Heart left ventricle (tissue), 16 donors: ENCODE data around the gene ASMTL. TPM values are rescaled to one million over a fixed set of nuclear protein-coding genes. Genes with fewer than 3 reads are reported as not detected.

Experiments
- ATAC-seq, 4 donors: fragments of 200-7000 bp; cut with Tn5 transposase; one replicate each; pipeline ENCODE4 v1.9.1; 2020 to 2022; ENCODE audit warnings: moderate library complexity in 4 of 4, mild to moderate bottlenecking in 3 of 4, moderate number of reproducible peaks in 1 of 4
- DNase-seq, 5 donors: peaks; one replicate each; pipeline ENCODE4 v3.0.0-alpha.2; 2020
- H3K27ac ChIP-seq, 12 donors: fragments of 200-600 bp; sonication (generic) in 4 of 12; one replicate each; pipeline versions ENCODE4 v1.5.0 to v1.8.0; 2016 to 2022; ENCODE audit warnings: mild to moderate bottlenecking in 2 of 12
- H3K27me3 ChIP-seq, 9 donors: fragments of 200-600 bp; sonication (generic) in 2 of 9; one replicate each; pipeline versions ENCODE4 v1.5.1 to v1.8.0; 2016 to 2022; ENCODE audit warnings: mild to moderate bottlenecking in 3 of 9
- H3K36me3 ChIP-seq, 9 donors: fragments of 200-600 bp; sonication (generic) in 2 of 9; one replicate each; pipeline versions ENCODE4 v1.5.0 to v1.8.0; 2018 to 2022; ENCODE audit warnings: mild to moderate bottlenecking in 2 of 9
- H3K4me1 ChIP-seq, 12 donors: fragments of 200-600 bp; sonication (generic) in 4 of 12; one replicate each; pipeline versions ENCODE4 v1.5.0 to v1.8.0; 2016 to 2022; ENCODE audit warnings: mild to moderate bottlenecking in 3 of 12
- H3K4me3 ChIP-seq, 12 donors: fragments of 200-600 bp; sonication (generic) in 4 of 12; one replicate each; pipeline versions ENCODE4 v1.5.0 to v1.8.0; 2017 to 2022; ENCODE audit warnings: mild to moderate bottlenecking in 9 of 12, moderate library complexity in 4 of 12
- H3K9me3 ChIP-seq, 12 donors: fragments of 200-600 bp; sonication (generic) in 4 of 12; one replicate each; pipeline versions ENCODE4 v1.5.0 to v1.8.0; 2016 to 2022; ENCODE audit warnings: mild to moderate bottlenecking in 1 of 12
- CTCF ChIP-seq, 12 donors: fragments of 200-600 bp; sonication (generic) in 4 of 12; IDR thresholded peaks; one replicate each; pipeline versions ENCODE4 v1.5.0 to v1.8.0; 2018 to 2022; ENCODE audit warnings: antibody characterized with exemption in 12 of 12, mild to moderate bottlenecking in 5 of 12
- POLR2A ChIP-seq, 2 donors: fragments of 450-650 bp; IDR thresholded peaks; one replicate each; pipeline ENCODE4 v1.6.1; 2017; ENCODE audit warnings: antibody characterized with exemption in 2 of 2, mild to moderate bottlenecking in 2 of 2, moderate library complexity in 2 of 2
- WGBS, 4 donors: extraction: QIAGEN DNeasy Blood & Tissue Kit in 2 of 4; methylation state at CpG; one replicate each; pipeline versions ENCODE4 v1.1.5 to v1.1.7; 2013 to 2018; 5-methylcytosine and 5-hydroxymethylcytosine counted together
- intact Hi-C, 10 donors: fragments of 100-400 bp; cut with DNase I; formaldehyde crosslinking; loops; one replicate each; pipeline versions ENCODE4 v1.11.1 to v1.14.2; 2022
- polyA plus RNA-seq, 2 donors: library from polyadenylated mRNA; stranded (reverse); fragments of 200-250 nt; gene quantifications; one replicate each; pipeline ENCODE4 v1.2.3, GENCODE V29; 2013
- total RNA-seq, 9 donors: library from RNA; depleted of rRNA in 2 of 9; stranded (reverse); fragments of >200 nt in 2 of 9; fragmentation: NEBNext Ultra II Directional in 3 of 9; extraction: Animal tissue kit (Norgen Biotek cat#: 25700) in 3 of 9; gene quantifications; one replicate each; pipeline versions ENCODE4 v1.1.0 to v1.2.4, GENCODE V29; 2016 to 2023
- donor health status: ischemic (EF 13 %, LVEDD 7.1; RV severe dilation, severe dysfunction).
- donor health status: healthy with polysubstance abuse.
- donor health status: DM: no; HTN: yes; CAD: no.
- donor health status: DM: no; HTN: no; CAD: no.
- donor health status: ischemic (EF 25% LVEDD 6.9; RV normal size, moderate dysfunction).
- donor health status: ischemic (EF 25% LVEDD 5.7; RV mildly dilated, moderate dysfunction).
- donor health status: healthy.
- donor health status: DM: yes; HTN: yes; CAD: no.
- donor health status: ischemic (EF 35%, LVEDD 5.7; RV mildly dilated, moderate dysfunction).
- donor health status: nonischemic (EF 11% LVEDD 7.7; RV severe dilation, severe dysfunction).
- donor health status: DM: yes; HTN: yes; CAD: no.
- donor health status: PGD.
- donor health status: ischemic (EF 29% LVEDD 5.4; RV normal size, mild dysfunction).
- donor health status: nonischemic (EF 23%, LVEDD 6.1; RV moderate dilation, normal function).

The ASMTL gene
- total and polyA plus RNA-seq, 11 donors: 20.2 to 44.6 (median 29.1) TPM

- H3K27ac ChIP-seq: peak overlapping the region in 2 of 12 donors; percentile 2 to 44
- TF ChIP-seq CTCF (IDR thresholded peaks at IDR 0.05): no peak
- TF ChIP-seq POLR2A (IDR thresholded peaks at IDR 0.05): no peak
- H3K4me3 ChIP-seq: no peak overlapping the region
- WGBS, 4 donors: 89 to 93% (median 92%) methylated on average over 43 of the region's 43 CpGs
- ATAC-seq (no peak), DNase-seq (peak in 2 of 5 donors; percentile 28 to 57)
- H3K36me3 ChIP-seq: peaks cover 2 to 82% (median 75%) of the 10 kb centered on the region in 9 donors
- intact Hi-C loops: no loop called here
- no peaks in the 10 kb centered on the region for H3K9me3 ChIP-seq
- H3K4me1 ChIP-seq: peaks cover 4 to 43% (median 35%) of the 10 kb centered on the region in 12 donors
- no peaks in the 10 kb centered on the region for H3K27me3 ChIP-seq
Observed at GRCh38 chrX:1387141-1387776, 65.5 kb downstream of the ASMTL start.

GRCh38 chrX:1386338-1387127, 66.2 kb downstream of the ASMTL start:
- TF ChIP-seq POLR2A (IDR thresholded peaks at IDR 0.05): no peak
- peaks cover 4 to 43% (median 35%) of the 10 kb centered on the region in 12 donors for H3K4me1 ChIP-seq
- no peaks in the 10 kb centered on the region for H3K27me3 ChIP-seq
- no peak overlapping the region for H3K4me3 ChIP-seq
- DNase-seq (peak in 1 of 5 donors; percentile 51), ATAC-seq (no peak)
- no peaks in the 10 kb centered on the region for H3K9me3 ChIP-seq
- intact Hi-C loops: no loop called here
- 92 to 94% (median 93%) methylated on average over 30 to 41 of the region's 41 CpGs for WGBS, 4 donors
- peaks cover 2 to 87% (median 75%) of the 10 kb centered on the region in 9 donors for H3K36me3 ChIP-seq
- H3K27ac ChIP-seq: no peak overlapping the region

GRCh38 chrX:1385253-1386223, 67.2 kb downstream of the ASMTL start:
- intact Hi-C loops: no loop called here
- peak in 1 of 5 donors; percentile 53 for DNase-seq
- 90 to 94% (median 92%) methylated on average over 35 to 36 of the region's 36 CpGs for WGBS, 4 donors
- H3K4me3 ChIP-seq: no peak overlapping the region
- H3K27ac ChIP-seq: no peak overlapping the region
- peaks cover 4 to 35% (median 28%) of the 10 kb centered on the region in 12 donors for H3K4me1 ChIP-seq
- no peaks in the 10 kb centered on the region for H3K27me3 ChIP-seq
- H3K9me3 ChIP-seq: no peaks in the 10 kb centered on the region
- H3K36me3 ChIP-seq: peaks cover 2 to 83% (median 70%) of the 10 kb centered on the region in 9 donors
- no peak for TF ChIP-seq CTCF (IDR thresholded peaks at IDR 0.05)
- TF ChIP-seq POLR2A (IDR thresholded peaks at IDR 0.05): no peak
- no peak for ATAC-seq

GRCh38 chrX:1384658-1385252, 68.0 kb downstream of the ASMTL start:
- ATAC-seq: peak in 1 of 4 donors; percentile 3
- intact Hi-C loops: no loop called here

More at GRCh38 chrX:1384658-1385252, 68.0 kb downstream of the ASMTL start:
- DNase-seq: peak in 1 of 5 donors; percentile 54
- Histone ChIP-seq H3K4me1 (peaks cover 0 to 27% (median 20%) of the 10 kb centered on the region in 12 donors), H3K27ac (no peak overlapping the region), H3K27me3 (no peaks in the 10 kb centered on the region), H3K4me3 (no peak overlapping the region), H3K9me3 (no peaks in the 10 kb centered on the region), H3K36me3 (peaks cover 2 to 76% (median 62%) of the 10 kb centered on the region in 9 donors)
- TF ChIP-seq POLR2A (IDR thresholded peaks at IDR 0.05) (no peak), CTCF (IDR thresholded peaks at IDR 0.05) (no peak)
- WGBS, 4 donors: 88 to 91% (median 90%) methylated on average over 18 of the region's 18 CpGs
